ENCODE data around the gene SEPTIN3. TPM values are rescaled to one million over a fixed set of nuclear protein-coding genes. Genes with fewer than 3 reads are reported as not detected.

SEPTIN3 gene
- total and polyA plus RNA-seq, 9 of the 15 experiments (the other 6 are each of a cell fraction or from before 2014, with no cell fraction given), result 0.06 TPM; not detected in 8

- no peak for TF ChIP-seq SIX5 (IDR thresholded peaks at IDR 0.05; ENCODE audit: borderline replicate concordance in 1 of 2, insufficient read depth in 1 of 2, low read depth in 1 of 2, low read length in 2 of 2)
- TF ChIP-seq ZNF444 (CRISPR knock-in tag; IDR thresholded peaks at IDR 0.05), result no peak
- TF ChIP-seq CHCHD3 (CRISPR knock-in tag; IDR thresholded peaks at IDR 0.05), result no peak
- TF ChIP-seq HDAC2 (IDR thresholded peaks at IDR 0.05), result no peak
- TF ChIP-seq ZNF146 (CRISPR knock-in tag; IDR thresholded peaks at IDR 0.05; ENCODE audit: unreplicated experiment), result no peak
- TF ChIP-seq HDGF (IDR thresholded peaks at IDR 0.05), result no peak
- TF ChIP-seq, protein P1, sequence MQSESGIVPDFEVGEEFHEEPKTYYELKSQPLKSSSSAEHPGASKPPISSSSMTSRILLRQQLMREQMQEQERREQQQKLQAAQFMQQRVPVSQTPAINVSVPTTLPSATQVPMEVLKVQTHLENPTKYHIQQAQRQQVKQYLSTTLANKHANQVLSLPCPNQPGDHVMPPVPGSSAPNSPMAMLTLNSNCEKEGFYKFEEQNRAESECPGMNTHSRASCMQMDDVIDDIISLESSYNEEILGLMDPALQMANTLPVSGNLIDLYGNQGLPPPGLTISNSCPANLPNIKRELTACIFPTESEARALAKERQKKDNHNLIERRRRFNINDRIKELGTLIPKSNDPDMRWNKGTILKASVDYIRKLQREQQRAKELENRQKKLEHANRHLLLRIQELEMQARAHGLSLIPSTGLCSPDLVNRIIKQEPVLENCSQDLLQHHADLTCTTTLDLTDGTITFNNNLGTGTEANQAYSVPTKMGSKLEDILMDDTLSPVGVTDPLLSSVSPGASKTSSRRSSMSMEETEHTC (IDR thresholded peaks at IDR 0.05), result no peak
- TF ChIP-seq TCFL5 (CRISPR knock-in tag; conservative IDR thresholded peaks at IDR 0.05), result no peak
- no peak for TF ChIP-seq FOXM1 (IDR thresholded peaks at IDR 0.05; ENCODE audit: low read depth)
- TF ChIP-seq FOXM1 (CRISPR knock-in tag; IDR thresholded peaks at IDR 0.05; ENCODE audit: low read depth), result no peak
- TF ChIP-seq ELF1 (tag; IDR thresholded peaks at IDR 0.05), result no peak
- TF ChIP-seq ZNF212 (CRISPR knock-in tag; IDR thresholded peaks at IDR 0.05), result no peak
- no peak for TF ChIP-seq MAFF (IDR thresholded peaks at IDR 0.05; ENCODE audit: low read length)
- TF ChIP-seq MIER1 (IDR thresholded peaks at IDR 0.05; ENCODE audit: low read depth), result no peak
- no peak for TF ChIP-seq IFI16 (CRISPR knock-in tag; IDR thresholded peaks at IDR 0.05)
- TF ChIP-seq CREB1 (IDR thresholded peaks at IDR 0.05), result no peak
- 0 out of 2 replicates have a peak, but pooled peaks have one; percentile 12 for TF ChIP-seq CREB1 (CRISPR knock-in tag; IDR thresholded peaks at IDR 0.05)
- no peak for TF ChIP-seq RBM34 (IDR thresholded peaks at IDR 0.05; ENCODE audit: borderline replicate concordance, insufficient read depth, low read length)
- no peak for TF ChIP-seq GABPA (tag; conservative IDR thresholded peaks at IDR 0.05; ENCODE audit: low read depth)
- TF ChIP-seq TAF7 (tag; IDR thresholded peaks at IDR 0.05), result no peak
- TF ChIP-seq ZKSCAN1 (IDR thresholded peaks at IDR 0.05; ENCODE audit: low read depth, low read length), result 0 out of 2 replicates have a peak, but pooled peaks have one; percentile 30
- TF ChIP-seq COPS2 (conservative IDR thresholded peaks at IDR 0.05), result no peak
- TF ChIP-seq NFXL1 (CRISPR knock-in tag; IDR thresholded peaks at IDR 0.05), result no peak
- no peak for TF ChIP-seq ZNF165 (CRISPR knock-in tag; IDR thresholded peaks at IDR 0.05; ENCODE audit: borderline replicate concordance)
- TF ChIP-seq MTA3 (IDR thresholded peaks at IDR 0.05; ENCODE audit: borderline replicate concordance), result peak; percentile 37; the same call in 1 of the 2 replicates
- TF ChIP-seq TAF1 (IDR thresholded peaks at IDR 0.05; ENCODE audit: control insufficient read depth, extremely low read depth, insufficient read depth, low read length, severe bottlenecking), result no peak
- TF ChIP-seq PHF8 (IDR thresholded peaks at IDR 0.05; ENCODE audit: borderline replicate concordance, low read length), result no peak
- TF ChIP-seq SIRT6 (IDR thresholded peaks at IDR 0.05; ENCODE audit: low read depth, low read length), result no peak
- no peak for TF ChIP-seq MED1 (CRISPR knock-in tag; IDR thresholded peaks at IDR 0.05; ENCODE audit: borderline replicate concordance)
- no peak for TF ChIP-seq MTF1 (CRISPR knock-in tag; IDR thresholded peaks at IDR 0.05; ENCODE audit: borderline replicate concordance)
- TF ChIP-seq ZNF347 (CRISPR knock-in tag; IDR thresholded peaks at IDR 0.05; ENCODE audit: low read depth), result no peak
Measured at GRCh38 chr22:41925783-41926460, 43.3 kb upstream of the SEPTIN3 start (continued).
